Activated naive CD8-positive, alpha-beta T cell treated with anti-CD3 and anti-CD28 coated beads, Interleukin-2, amount 50 U/mL, for 16 hours (primary cell): ENCODE measurements around the gene AEBP2.
"Not testable (repeated sequence)": the region's sequence is repeated elsewhere in the genome, so short reads cannot be mapped to it uniquely, and the experiment has no call there.

ENCODE experiments used
- DNase-seq: peaks from one replicate; pipeline ENCODE4 v3.0.0-alpha.2; 2020; ENCODE audit warnings: low read depth, low spot score

The AEBP2 gene

GRCh38 chr12:19439059-19440018 is at the start of gene AEBP2:
Gene AEBP2, plus strand, starts transcription at chr12:19439492. Its CDS starts 208 bp downstream, at chr12:19439700.
- peak; percentile 64 for DNase-seq

GRCh38 chr12:19390051-19390598 is 49.2 kb upstream of the AEBP2 start:
- no peak for DNase-seq

- DNase-seq, result not testable (repeated sequence)
Observed at GRCh38 chr12:19392644-19393043, 46.6 kb upstream of the AEBP2 start.

- DNase-seq, result no peak
Observed at GRCh38 chr12:19394385-19394784, 44.9 kb upstream of the AEBP2 start.

- DNase-seq, result no peak
Observed at GRCh38 chr12:19397534-19397933, 41.8 kb upstream of the AEBP2 start.

- DNase-seq, result no peak
Observed at GRCh38 chr12:19398376-19399363, 40.6 kb upstream of the AEBP2 start.

GRCh38 chr12:19400649-19401285 is 38.5 kb upstream of the AEBP2 start:
- not testable (repeated sequence) for DNase-seq

GRCh38 chr12:19402211-19402610 is 37.1 kb upstream of the AEBP2 start:
- DNase-seq, result no peak

- DNase-seq, result no peak
Observed at GRCh38 chr12:19402743-19403431, 36.4 kb upstream of the AEBP2 start.

GRCh38 chr12:19404242-19404880 is 34.9 kb upstream of the AEBP2 start:
- DNase-seq, result no peak

GRCh38 chr12:19409376-19409775 is 29.9 kb upstream of the AEBP2 start:
- no peak for DNase-seq

GRCh38 chr12:19410211-19410610 is 29.1 kb upstream of the AEBP2 start:
- no peak for DNase-seq

GRCh38 chr12:19410629-19411185 is 28.6 kb upstream of the AEBP2 start:
- no peak for DNase-seq

GRCh38 chr12:19411234-19412204 is 27.8 kb upstream of the AEBP2 start:
- DNase-seq, result no peak

- no peak for DNase-seq
Observed at GRCh38 chr12:19412844-19413243, 26.4 kb upstream of the AEBP2 start.

GRCh38 chr12:19413582-19413981 is 25.7 kb upstream of the AEBP2 start:
- not testable (repeated sequence) for DNase-seq

- DNase-seq, result no peak
Observed at GRCh38 chr12:19415563-19415962, 23.7 kb upstream of the AEBP2 start.

GRCh38 chr12:19419086-19419485 is 20.2 kb upstream of the AEBP2 start:
- no peak for DNase-seq
